Activated B cell treated with CpG ODN at 0.5 μM for 24 hours (primary cell): ENCODE data around the gene KCNMB2. TPM values are rescaled to one million over a fixed set of nuclear protein-coding genes. Genes with fewer than 3 reads are reported as not detected.

Experiments used
- ATAC-seq: fragments of 200-7000 bp; cut with Tn5 transposase; one replicate; pipeline ENCODE4 v1.10.0; 2021; ENCODE audit warnings: low read depth, mild to moderate bottlenecking, moderate library complexity
- CTCF ChIA-PET: fragments of 350-600 bp; sonication (Branson Sonifier 250); formaldehyde crosslinking; loops from one replicate; lab custom pipeline; 2021; ENCODE audit warnings: antibody characterized with exemption; lab: Charles Lee
- POLR2A ChIA-PET: fragments of 350-600 bp; sonication (Branson Sonifier 250); formaldehyde crosslinking; loops from one replicate; lab custom pipeline; 2021; ENCODE audit warnings: antibody characterized with exemption; lab: Charles Lee
- DNase-seq: peaks from one replicate; pipeline ENCODE4 v3.0.0; 2022
- H3K27ac Mint-ChIP-seq: one replicate; pipeline ENCODE4 v1.8.0; 2020; ENCODE audit warnings: mixed read lengths
- H3K27me3 Mint-ChIP-seq: one replicate; pipeline ENCODE4 v1.8.0; 2021; ENCODE audit warnings: mixed read lengths
- H3K36me3 Mint-ChIP-seq: one replicate; pipeline ENCODE4 v1.8.0; 2021; ENCODE audit warnings: low read depth, mixed read lengths
- H3K4me1 Mint-ChIP-seq: one replicate; pipeline ENCODE4 v1.8.0; 2021; ENCODE audit warnings: mixed read lengths
- H3K4me3 Mint-ChIP-seq: one replicate; pipeline ENCODE4 v1.8.0; 2020; ENCODE audit warnings: mild to moderate bottlenecking, mixed read lengths
- H3K9me3 Mint-ChIP-seq: one replicate; pipeline ENCODE4 v1.8.0; 2020; ENCODE audit warnings: mixed read lengths
- intact Hi-C: fragments of 100-400 bp; cut with micrococcal nuclease; formaldehyde crosslinking; loops from one replicate; pipeline ENCODE4 v1.15.1; 2024
- total RNA-seq: library from RNA; stranded (reverse); gene quantifications from 2 replicates; pipeline ENCODE4 v1.2.3, GENCODE V29; 2022
- TF ChIP-seq, protein P1 (sequence below): fragments of 200-600 bp; IDR thresholded peaks from one replicate; pipeline ENCODE4 v1.8.0; 2022; ENCODE audit warnings: antibody characterized with exemption, mild to moderate bottlenecking

Gene KCNMB2
- total RNA-seq, 1 donor from 2014 or later: not detected

DNA sequence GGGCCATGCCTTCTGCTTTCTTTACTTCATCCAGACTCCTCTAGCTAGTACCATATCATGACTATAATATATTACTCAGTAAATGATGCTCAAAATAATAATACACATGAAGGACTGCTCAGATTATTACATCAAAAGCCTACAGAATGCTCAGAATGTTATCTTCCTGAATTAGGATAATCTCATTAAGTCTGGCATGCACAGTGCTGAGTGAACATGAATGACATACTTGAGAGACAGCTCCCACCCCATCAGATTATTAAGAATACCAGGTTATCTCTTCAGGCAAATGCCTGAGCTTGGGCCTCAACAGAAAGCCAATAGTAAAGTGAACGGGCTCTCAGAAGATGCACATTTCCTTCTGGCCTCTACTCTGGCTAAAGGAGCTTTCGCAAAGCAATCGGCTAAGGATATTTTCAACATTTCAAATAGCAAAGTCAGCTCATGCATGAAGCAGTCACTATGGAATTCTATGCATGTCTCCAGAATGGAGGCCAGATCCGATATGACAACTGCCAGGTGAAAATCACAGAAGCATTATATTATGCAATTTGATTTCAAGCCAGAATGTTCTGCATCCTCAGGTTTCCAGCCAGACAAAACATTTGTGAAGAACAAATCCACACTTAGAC, 122.6 kb downstream of the KCNMB2 start:
- TF ChIP-seq, protein P1, sequence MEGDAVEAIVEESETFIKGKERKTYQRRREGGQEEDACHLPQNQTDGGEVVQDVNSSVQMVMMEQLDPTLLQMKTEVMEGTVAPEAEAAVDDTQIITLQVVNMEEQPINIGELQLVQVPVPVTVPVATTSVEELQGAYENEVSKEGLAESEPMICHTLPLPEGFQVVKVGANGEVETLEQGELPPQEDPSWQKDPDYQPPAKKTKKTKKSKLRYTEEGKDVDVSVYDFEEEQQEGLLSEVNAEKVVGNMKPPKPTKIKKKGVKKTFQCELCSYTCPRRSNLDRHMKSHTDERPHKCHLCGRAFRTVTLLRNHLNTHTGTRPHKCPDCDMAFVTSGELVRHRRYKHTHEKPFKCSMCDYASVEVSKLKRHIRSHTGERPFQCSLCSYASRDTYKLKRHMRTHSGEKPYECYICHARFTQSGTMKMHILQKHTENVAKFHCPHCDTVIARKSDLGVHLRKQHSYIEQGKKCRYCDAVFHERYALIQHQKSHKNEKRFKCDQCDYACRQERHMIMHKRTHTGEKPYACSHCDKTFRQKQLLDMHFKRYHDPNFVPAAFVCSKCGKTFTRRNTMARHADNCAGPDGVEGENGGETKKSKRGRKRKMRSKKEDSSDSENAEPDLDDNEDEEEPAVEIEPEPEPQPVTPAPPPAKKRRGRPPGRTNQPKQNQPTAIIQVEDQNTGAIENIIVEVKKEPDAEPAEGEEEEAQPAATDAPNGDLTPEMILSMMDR: no peak
- ATAC-seq (no peak), DNase-seq (no peak)
- Mint-ChIP-seq H3K27me3 (no peaks in the 10 kb centered on the region), H3K27ac (no peak overlapping the region), H3K4me1 (no peaks in the 10 kb centered on the region), H3K36me3 (no peaks in the 10 kb centered on the region), H3K4me3 (no peak overlapping the region), H3K9me3 (peaks cover 8% of the 10 kb centered on the region)
- intact Hi-C loops: no loop called here
- CTCF ChIA-PET: no interaction called here
- POLR2A ChIA-PET: no interaction called here

DNA sequence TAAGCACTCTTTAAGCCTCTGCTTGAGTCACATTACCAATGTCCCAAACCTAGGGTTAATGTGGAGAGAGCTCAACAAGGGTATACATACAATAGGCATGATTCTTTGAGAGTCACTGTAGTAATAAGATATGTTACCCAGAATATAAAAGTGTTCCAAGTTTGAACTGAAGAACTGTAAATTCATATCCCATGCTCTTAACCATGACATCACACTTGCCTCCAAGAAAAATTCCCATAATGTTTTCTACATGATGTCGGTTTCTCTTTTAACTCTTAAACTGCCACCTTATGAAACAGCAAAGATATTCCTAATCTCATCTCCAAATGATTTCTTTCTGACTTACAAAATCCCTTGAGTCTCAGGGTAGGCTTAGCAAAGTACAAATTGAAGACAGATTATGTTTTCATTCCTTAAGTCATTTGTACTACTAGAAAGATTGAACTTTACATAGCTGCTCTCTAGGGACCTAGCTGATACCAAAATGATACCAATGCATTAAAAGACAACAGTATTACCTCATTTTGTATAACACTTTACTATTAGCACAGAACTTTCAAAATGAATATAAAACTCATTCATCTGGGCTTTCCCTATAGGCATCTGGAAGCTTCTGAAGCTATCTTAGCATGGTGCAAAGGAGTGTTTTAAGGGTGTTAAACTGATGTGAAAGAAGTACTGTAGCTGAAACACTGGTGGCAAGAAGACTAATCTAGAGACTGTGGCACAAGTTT, 127.1 kb downstream of the KCNMB2 start:
- peaks cover 3% of the 10 kb centered on the region for H3K9me3 Mint-ChIP-seq
- no peaks in the 10 kb centered on the region for H3K36me3 Mint-ChIP-seq
- TF ChIP-seq, protein P1: no peak
- DNase-seq (no peak), ATAC-seq (no peak)
- H3K4me1 Mint-ChIP-seq: no peaks in the 10 kb centered on the region
- no peak overlapping the region for H3K4me3 Mint-ChIP-seq
- intact Hi-C loops: no loop called here
- CTCF ChIA-PET: no interaction called here
- H3K27ac Mint-ChIP-seq: no peak overlapping the region
- POLR2A ChIA-PET: no interaction called here
- H3K27me3 Mint-ChIP-seq: no peaks in the 10 kb centered on the region

DNA sequence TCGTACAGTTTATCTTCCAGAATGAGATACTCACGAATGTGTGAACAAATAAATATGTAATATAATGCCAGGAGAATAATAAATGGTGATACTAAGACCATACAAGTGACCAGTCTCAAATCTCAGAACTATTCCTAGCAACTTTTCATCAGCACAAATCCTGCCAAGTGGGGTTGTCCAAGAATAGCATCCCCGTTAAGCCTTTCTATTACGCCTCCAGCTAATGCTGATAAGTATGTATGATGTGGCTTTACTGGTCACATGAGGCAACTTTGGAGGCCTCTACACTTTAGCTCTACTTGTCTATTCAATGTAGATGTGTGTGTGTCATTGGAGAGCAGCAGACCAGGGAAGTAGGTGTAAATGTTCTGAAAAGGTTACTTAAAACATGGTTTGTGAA, 129.5 kb downstream of the KCNMB2 start:
- no peak overlapping the region for H3K4me3 Mint-ChIP-seq
- ATAC-seq (no peak), DNase-seq (no peak)
- no peak overlapping the region for H3K27ac Mint-ChIP-seq
- intact Hi-C loops: no loop called here
- H3K9me3 Mint-ChIP-seq: peaks cover 3% of the 10 kb centered on the region
- CTCF ChIA-PET: no interaction called here
- POLR2A ChIA-PET: no interaction called here
- TF ChIP-seq, protein P1: no peak
- no peaks in the 10 kb centered on the region for H3K27me3 Mint-ChIP-seq
- peaks cover 4% of the 10 kb centered on the region for H3K4me1 Mint-ChIP-seq
- no peaks in the 10 kb centered on the region for H3K36me3 Mint-ChIP-seq

DNA sequence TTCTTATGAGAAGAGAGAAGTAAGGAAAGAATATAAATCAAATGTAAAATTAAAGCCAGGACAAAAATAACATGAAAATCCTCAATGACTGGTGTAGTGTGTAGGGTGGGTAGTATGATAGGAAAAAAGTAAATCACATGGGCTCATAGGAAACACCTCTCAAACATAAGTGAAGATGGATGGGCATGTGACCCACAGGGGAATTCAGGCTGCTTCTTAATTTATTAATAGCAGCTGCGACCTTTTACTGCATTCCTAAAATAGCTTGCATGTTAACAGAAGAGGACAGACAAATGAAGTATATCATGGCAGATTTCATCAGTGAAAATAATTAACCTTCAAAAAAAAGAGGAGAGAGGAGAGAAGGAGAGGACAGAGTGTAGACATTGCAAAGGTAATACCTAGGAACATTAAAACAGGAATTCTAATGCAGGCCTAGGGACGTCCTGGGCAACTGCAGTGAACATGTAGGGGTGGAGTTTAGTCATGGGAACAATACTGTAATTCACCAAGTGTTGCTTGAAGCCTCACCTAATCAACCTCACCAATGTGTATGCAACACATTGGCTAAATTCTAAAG, 132.9 kb downstream of the KCNMB2 start:
- POLR2A ChIA-PET: no interaction called here
- peaks cover 4% of the 10 kb centered on the region for H3K4me1 Mint-ChIP-seq
- no peak for ATAC-seq
- H3K27ac Mint-ChIP-seq: no peak overlapping the region
- CTCF ChIA-PET: no interaction called here
- no peak for DNase-seq
- H3K9me3 Mint-ChIP-seq: no peaks in the 10 kb centered on the region
- no peaks in the 10 kb centered on the region for H3K36me3 Mint-ChIP-seq
- TF ChIP-seq, protein P1: no peak
- no peaks in the 10 kb centered on the region for H3K27me3 Mint-ChIP-seq
- intact Hi-C loops: no loop called here
- no peak overlapping the region for H3K4me3 Mint-ChIP-seq

DNA sequence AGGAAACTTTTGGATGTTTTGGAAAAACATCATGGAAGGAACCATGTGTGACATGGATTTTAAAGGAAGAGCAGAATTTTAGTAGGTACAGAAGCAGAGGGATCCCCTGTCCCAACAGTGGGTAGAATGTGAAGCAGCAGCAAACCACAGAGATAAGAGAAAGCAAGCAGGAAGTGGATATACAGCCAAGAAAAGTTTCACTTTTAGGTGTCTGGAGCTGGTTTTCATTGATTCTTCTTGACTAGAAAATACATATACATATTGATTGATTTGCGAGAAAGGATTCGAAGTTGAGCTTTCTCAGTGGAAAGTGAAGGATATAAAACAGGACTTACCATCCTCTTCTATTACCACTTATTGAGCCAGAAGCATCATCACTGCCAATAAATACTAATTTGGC, 133.5 kb downstream of the KCNMB2 start:
- H3K36me3 Mint-ChIP-seq: no peaks in the 10 kb centered on the region
- H3K27ac Mint-ChIP-seq: no peak overlapping the region
- no peaks in the 10 kb centered on the region for H3K27me3 Mint-ChIP-seq
- no peak overlapping the region for H3K4me3 Mint-ChIP-seq
- ATAC-seq: no peak
- no peaks in the 10 kb centered on the region for H3K9me3 Mint-ChIP-seq
- H3K4me1 Mint-ChIP-seq: peaks cover 4% of the 10 kb centered on the region
- POLR2A ChIA-PET: no interaction called here
- no peak for DNase-seq
- TF ChIP-seq, protein P1: no peak
- intact Hi-C loops: no loop called here
- CTCF ChIA-PET: no interaction called here
